GM06990 (cell line): Measurements from ENCODE around the gene ZNF789.

Source experiments
- DNase-seq: peaks from one replicate; pipeline ENCODE4 v3.0.0-alpha.2; 2011; ENCODE audit not compliant: insufficient read length; ENCODE audit errors: extremely low read depth
- H3K27me3 ChIP-seq: replicated peaks from 2 replicates; pipeline ENCODE4 v1.6.0; 2011; ENCODE audit warnings: low read length; ENCODE audit not compliant: control insufficient read depth, insufficient read depth
- H3K36me3 ChIP-seq: 2 replicates; pipeline ENCODE4 v1.5.1; 2011; ENCODE audit warnings: low read length; ENCODE audit not compliant: control insufficient read depth, insufficient read depth
- H3K4me3 ChIP-seq: replicated peaks from 2 replicates; pipeline ENCODE4 v1.5.1; 2011; ENCODE audit warnings: low read depth, mild to moderate bottlenecking, control low read depth, low read length
- CTCF ChIP-seq: IDR thresholded peaks from 2 replicates; pipeline ENCODE4 v1.5.1; 2011; ENCODE audit warnings: low read length, control low read depth, mild to moderate bottlenecking, inconsistent platforms; ENCODE audit not compliant: insufficient read depth, poor library complexity, severe bottlenecking

The ZNF789 gene

DNA sequence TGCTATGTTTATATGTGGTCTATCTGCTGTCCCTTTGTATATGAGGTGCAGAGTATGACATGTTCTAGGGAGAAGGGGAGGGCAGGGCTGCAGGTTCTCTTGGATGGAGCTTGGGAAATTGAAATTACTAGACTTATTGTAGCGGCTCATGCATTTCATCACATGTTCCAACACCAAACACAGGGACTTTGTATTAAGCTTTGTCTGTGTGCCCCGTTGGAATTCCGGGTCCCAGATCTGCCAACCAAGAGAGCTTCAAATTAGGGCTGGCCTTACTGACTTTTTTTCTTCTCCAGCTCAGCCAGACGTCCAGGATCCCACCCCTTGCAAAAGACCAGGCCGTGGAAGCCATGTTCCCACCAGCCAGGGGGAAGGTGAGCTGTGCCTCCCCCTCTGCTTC, 3.4 kb downstream of the ZNF789 start:
- Histone ChIP-seq H3K27me3 (no peaks in the 10 kb centered on the region), H3K4me3 (no peak overlapping the region), H3K36me3 (peaks cover 7% of the 10 kb centered on the region)
- no peak for DNase-seq
- no peak for TF ChIP-seq CTCF

- no peak for TF ChIP-seq CTCF
- Histone ChIP-seq H3K4me3 (no peak overlapping the region), H3K27me3 (no peaks in the 10 kb centered on the region), H3K36me3 (peaks cover 7% of the 10 kb centered on the region)
- no peak for DNase-seq
These were observed 6.1 kb downstream of the ZNF789 start for GRCh38 chr7:99478464-99479440.

GRCh38 chr7:99485094-99485493, 12.4 kb downstream of the ZNF789 start:
- DNase-seq, result no peak
- no peak for TF ChIP-seq CTCF
- Histone ChIP-seq H3K36me3 (peaks cover 6% of the 10 kb centered on the region), H3K27me3 (no peaks in the 10 kb centered on the region), H3K4me3 (no peak overlapping the region)

GRCh38 chr7:99489235-99489634, 16.5 kb downstream of the ZNF789 start:
- H3K36me3 ChIP-seq, result peaks cover 16% of the 10 kb centered on the region
- no peak overlapping the region for H3K4me3 ChIP-seq
- no peaks in the 10 kb centered on the region for H3K27me3 ChIP-seq
- no peak for DNase-seq
- TF ChIP-seq CTCF, result no peak

- TF ChIP-seq CTCF, result no peak
- no peak for DNase-seq
- H3K36me3 ChIP-seq, result peaks cover 17% of the 10 kb centered on the region
- H3K27me3 ChIP-seq, result no peaks in the 10 kb centered on the region
- no peak overlapping the region for H3K4me3 ChIP-seq
These were observed 18.2 kb downstream of the ZNF789 start for GRCh38 chr7:99490878-99491277.
